Central memory CD8-positive, alpha-beta T cell (primary cell): ENCODE data around the gene PLG.
"Not testable (repeated sequence)": the region's sequence is repeated elsewhere in the genome, so short reads cannot be mapped to it uniquely, and the experiment has no call there.

Source experiments
- ATAC-seq: fragments of 150-1000 bp; cut with Tn5 transposase; replicated peaks from 2 replicates; pipeline ENCODE4 v1.10.0; 2022; ENCODE audit warnings: mild to moderate bottlenecking, moderate FRiP score, moderate number of reproducible peaks; ENCODE audit not compliant: poor library complexity, severe bottlenecking; ENCODE audit errors: extremely low read depth
- DNase-seq, 2 donors: peaks; one replicate each; pipeline ENCODE4 v3.0.0; 2021; ENCODE audit warnings: low spot score in 2 of 2
- H3K27ac Mint-ChIP-seq: one replicate; pipeline ENCODE4 v1.8.0; 2022; ENCODE audit warnings: low read depth, mild to moderate bottlenecking, moderate library complexity, mixed read lengths
- H3K27me3 Mint-ChIP-seq: one replicate; pipeline ENCODE4 v1.8.0; 2022; ENCODE audit warnings: mixed read lengths
- H3K36me3 Mint-ChIP-seq: one replicate; pipeline ENCODE4 v1.8.0; 2022; ENCODE audit warnings: mild to moderate bottlenecking, moderate library complexity, mixed read lengths; ENCODE audit not compliant: insufficient read depth
- H3K4me1 Mint-ChIP-seq: one replicate; pipeline ENCODE4 v1.8.0; 2022; ENCODE audit warnings: mixed read lengths
- H3K4me3 Mint-ChIP-seq: one replicate; pipeline ENCODE4 v1.8.0; 2022; ENCODE audit warnings: mild to moderate bottlenecking, moderate library complexity, mixed read lengths
- H3K9me3 Mint-ChIP-seq: one replicate; pipeline ENCODE4 v1.8.0; 2022; ENCODE audit warnings: mixed read lengths

The PLG gene

DNA sequence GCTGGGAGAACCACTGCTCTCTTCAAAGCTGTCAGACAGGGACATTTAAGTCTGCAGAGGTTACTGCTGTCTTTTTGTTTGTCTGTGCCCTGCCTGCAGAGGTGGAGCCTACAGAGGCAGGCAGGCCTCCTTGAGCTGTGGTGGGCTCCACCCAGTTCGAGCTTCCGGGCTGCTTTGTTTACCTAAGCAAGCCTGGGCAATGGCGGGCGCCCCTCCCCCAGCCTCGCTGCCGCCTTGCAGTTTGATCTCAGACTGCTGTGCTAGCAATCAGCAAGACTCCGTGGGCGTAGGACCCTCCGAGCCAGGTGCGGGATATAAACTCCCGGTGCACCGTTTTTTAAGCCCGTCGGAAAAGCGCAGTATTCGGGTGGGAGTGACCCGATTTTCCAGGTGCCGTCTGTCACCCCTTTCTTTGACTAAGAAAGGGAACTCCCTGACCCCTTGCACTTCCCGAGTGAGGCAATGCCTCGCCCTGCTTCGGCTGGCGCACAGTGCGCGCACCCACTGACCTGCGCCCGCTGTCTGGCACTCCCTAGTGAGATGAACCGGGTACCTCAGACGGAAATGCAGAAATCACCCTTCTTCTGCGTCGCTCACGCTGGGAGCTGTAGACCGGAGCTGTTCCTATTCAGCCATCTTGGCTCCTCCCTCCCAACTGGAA, 16.8 kb upstream of the PLG start:
- not testable (repeated sequence) for H3K36me3 Mint-ChIP-seq, H3K4me1 Mint-ChIP-seq, H3K9me3 Mint-ChIP-seq

DNA sequence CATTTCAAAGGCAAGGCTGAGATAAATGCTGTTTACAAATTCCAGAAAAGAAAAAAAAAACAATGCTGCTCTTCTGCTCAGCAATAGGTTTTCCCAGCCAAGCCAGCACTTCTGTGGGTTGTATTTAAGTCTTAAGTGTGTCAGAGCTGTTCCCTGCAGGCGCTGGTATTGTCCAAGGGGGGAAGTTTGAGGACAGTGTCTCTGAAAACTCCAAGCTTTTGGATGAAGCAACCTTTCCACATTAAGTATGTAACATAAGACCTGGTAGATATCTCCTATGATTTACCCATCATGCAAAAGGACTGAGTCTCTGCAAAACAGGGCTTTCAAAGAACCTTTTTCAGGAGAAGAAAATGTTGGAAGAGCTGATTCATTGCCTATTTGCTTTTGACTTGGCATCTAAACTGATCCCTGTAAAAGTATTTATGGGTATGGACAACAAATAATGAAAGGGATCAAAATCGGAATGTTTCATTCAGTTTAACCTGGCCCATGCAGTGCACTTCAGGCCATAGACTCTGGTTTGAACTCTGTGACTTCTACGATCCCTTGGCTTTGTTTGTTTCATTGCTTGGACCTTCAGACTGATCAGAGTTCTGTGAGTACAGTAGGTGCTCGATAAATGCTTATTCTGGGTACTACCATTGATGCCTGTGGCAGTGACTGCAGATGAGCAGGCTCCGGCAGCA, 16.1 kb upstream of the PLG start:
- Mint-ChIP-seq H3K27me3 (no peaks in the 10 kb centered on the region), H3K4me3 (no peak overlapping the region), H3K36me3 (no peaks in the 10 kb centered on the region), H3K9me3 (no peaks in the 10 kb centered on the region), H3K27ac (no peak overlapping the region), H3K4me1 (no peaks in the 10 kb centered on the region)
- DNase-seq: no peak
- ATAC-seq: no peak

More for the DNA sequence above, 16.8 kb upstream of the PLG start:
- ATAC-seq, H3K27ac Mint-ChIP-seq, DNase-seq, H3K27me3 Mint-ChIP-seq, H3K4me3 Mint-ChIP-seq: not testable (repeated sequence)

DNA sequence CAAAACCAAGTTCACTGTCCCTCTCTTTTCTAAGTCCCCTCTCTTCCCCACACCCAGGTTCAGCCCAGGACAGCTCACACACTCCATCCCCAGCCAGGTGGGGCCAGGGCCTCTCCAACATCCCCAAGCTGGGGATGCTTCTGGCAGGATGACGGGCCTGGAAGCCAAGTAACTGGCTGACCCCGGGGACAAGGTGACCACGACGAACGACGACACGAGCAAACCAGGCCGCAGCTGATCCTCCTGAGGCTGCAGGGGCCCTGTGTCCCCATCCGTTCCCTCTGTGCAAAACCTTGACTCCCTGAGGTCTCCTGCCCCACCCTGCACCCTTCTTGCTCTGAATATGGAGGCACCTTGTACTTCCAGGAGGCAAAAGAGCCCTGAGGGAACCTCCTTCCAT, 11.6 kb upstream of the PLG start:
- Mint-ChIP-seq H3K27ac (no peak overlapping the region), H3K9me3 (no peaks in the 10 kb centered on the region), H3K4me3 (no peak overlapping the region), H3K36me3 (no peaks in the 10 kb centered on the region), H3K4me1 (no peaks in the 10 kb centered on the region), H3K27me3 (peaks cover 5% of the 10 kb centered on the region)
- ATAC-seq (no peak), DNase-seq (no peak)

DNA sequence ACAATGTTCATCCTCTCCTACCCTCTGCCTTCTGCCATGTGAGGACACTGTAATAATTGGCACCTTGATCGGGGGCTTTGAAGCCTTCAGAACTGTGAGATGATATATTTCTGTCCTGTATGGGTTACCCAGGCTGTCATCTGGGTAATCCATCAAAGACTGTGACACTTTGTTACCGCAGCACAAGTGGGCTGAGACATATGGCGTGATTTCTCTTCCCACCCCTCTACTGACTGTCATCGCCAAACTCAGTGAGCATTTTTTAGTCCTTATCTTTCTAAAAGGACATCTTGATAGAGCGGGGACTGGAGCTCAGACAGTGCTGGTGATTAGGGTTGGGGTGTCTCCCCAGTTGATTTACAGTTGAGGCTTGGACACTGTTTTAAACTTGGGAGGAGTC, 10.4 kb upstream of the PLG start:
- Mint-ChIP-seq H3K4me1 (no peaks in the 10 kb centered on the region), H3K27me3 (peaks cover 12% of the 10 kb centered on the region), H3K9me3 (no peaks in the 10 kb centered on the region), H3K27ac (no peak overlapping the region), H3K4me3 (no peak overlapping the region), H3K36me3 (no peaks in the 10 kb centered on the region)
- DNase-seq (no peak), ATAC-seq (no peak)

DNA sequence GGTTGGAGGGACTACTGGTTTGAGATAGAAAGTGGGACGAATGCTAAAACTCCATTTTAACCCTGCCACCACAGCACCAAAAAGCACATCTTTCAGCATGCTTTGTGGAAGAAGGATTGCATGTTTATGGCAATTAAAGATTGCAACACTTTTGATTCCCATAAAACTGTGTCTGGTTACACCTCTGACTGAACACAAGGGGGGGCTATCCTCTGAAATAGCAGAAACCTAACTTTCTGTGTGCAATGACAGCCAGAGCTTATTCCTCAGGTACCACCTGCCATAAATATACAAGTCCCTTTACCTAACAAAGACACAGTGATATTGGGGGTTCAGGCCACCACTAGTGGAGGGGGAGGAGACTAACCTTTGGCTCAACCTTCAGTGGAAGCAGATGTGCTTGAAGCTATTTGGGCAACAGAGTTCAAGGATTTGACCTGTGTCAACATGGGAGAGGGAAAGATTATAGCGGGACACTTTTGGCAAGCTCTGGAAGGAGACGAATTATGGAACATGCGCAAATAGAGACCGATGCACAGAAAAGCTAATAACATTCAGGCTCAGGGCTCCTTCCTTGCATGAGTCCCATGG, 9.6 kb upstream of the PLG start:
- Mint-ChIP-seq H3K27ac (no peak overlapping the region), H3K4me3 (no peak overlapping the region), H3K36me3 (no peaks in the 10 kb centered on the region), H3K9me3 (no peaks in the 10 kb centered on the region), H3K27me3 (peaks cover 12% of the 10 kb centered on the region), H3K4me1 (no peaks in the 10 kb centered on the region)
- ATAC-seq: no peak
- no peak for DNase-seq

DNA sequence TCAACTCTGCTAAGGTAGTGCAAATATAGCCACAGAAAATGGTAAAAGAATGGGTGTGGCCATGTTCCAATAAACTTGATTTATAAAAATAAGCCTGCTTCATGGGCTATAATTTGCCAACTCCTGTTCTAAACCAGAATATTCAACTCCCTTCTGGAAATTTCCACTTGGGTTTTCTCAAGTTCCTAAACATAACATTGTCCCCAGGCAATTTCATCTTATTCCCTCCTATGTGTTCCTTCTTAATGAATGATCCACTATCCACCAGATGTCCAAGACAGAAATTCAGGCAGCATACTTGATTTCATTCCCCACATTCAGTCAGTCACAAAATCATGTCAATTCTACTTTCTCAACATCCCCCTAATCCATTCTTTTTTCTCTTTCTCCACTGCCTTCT, 7.0 kb upstream of the PLG start:
- H3K27ac Mint-ChIP-seq, H3K4me3 Mint-ChIP-seq, DNase-seq, H3K9me3 Mint-ChIP-seq, H3K36me3 Mint-ChIP-seq, ATAC-seq, H3K4me1 Mint-ChIP-seq: not testable (repeated sequence)
- peaks cover 21% of the 10 kb centered on the region for H3K27me3 Mint-ChIP-seq

DNA sequence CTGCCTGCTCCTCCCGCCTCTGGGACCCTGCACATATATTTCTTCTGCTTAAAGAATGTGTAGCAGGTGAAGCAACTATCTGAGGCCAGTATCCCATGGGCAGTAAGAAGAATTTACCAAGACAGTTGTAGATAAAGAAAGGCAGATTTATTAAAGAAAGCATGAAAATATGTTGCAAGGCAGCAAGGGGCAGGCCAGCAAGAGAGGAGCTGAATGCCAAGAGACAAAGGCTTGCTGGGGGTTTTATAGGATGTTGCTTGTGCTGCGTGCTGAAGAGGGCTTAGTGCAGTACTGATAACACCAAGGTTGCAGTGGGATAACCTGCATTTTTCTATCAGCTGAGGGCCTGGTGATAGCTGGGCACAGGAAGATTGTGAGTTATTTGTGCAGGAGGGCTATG, 6.4 kb upstream of the PLG start:
- H3K27me3 Mint-ChIP-seq: peaks cover 21% of the 10 kb centered on the region
- not testable (repeated sequence) for H3K9me3 Mint-ChIP-seq, H3K4me3 Mint-ChIP-seq, H3K27ac Mint-ChIP-seq, DNase-seq, H3K36me3 Mint-ChIP-seq, ATAC-seq, H3K4me1 Mint-ChIP-seq

DNA sequence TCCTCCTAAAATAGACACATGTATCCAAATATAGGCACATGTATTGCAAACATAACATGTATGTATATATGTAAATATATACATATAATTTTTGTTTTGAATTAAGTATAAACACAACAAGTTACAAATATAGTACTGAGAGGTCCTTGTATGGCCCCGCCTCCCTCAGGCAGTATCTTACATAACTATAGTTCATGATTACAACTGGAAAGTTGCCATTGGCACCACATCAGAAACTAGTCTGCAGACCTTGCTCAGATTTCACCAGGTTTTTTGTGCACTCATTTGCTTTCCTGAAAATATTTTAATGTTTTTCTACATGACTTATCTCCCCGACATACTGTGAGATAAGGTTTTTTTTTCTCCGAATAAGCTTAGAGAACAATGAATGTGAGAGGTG, 5.2 kb upstream of the PLG start:
- not testable (repeated sequence) for ATAC-seq, H3K36me3 Mint-ChIP-seq, H3K4me3 Mint-ChIP-seq, H3K4me1 Mint-ChIP-seq, H3K9me3 Mint-ChIP-seq, H3K27ac Mint-ChIP-seq, DNase-seq
- H3K27me3 Mint-ChIP-seq: peaks cover 27% of the 10 kb centered on the region

DNA sequence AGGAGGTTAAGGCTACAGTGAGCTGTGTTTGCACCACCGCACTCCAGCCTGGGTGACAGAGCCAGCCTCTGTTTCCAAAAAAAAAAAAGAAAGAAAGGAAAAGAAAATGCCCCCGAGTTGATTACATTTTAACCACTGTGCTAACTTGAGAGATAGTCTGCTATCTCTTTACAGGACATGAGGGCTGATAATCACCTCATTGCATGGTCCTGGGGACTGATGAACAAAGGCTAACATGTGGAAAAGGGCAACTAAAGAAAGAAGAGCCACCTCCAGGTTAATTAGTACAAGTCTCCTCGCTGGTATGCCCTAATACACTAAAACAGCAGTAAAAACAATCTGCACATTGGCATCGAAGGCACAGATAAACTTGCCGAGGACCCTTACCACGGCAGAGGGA, 4.2 kb upstream of the PLG start:
- Mint-ChIP-seq H3K4me3 (no peak overlapping the region), H3K36me3 (no peaks in the 10 kb centered on the region), H3K27ac (no peak overlapping the region), H3K4me1 (no peaks in the 10 kb centered on the region), H3K9me3 (no peaks in the 10 kb centered on the region), H3K27me3 (peaks cover 37% of the 10 kb centered on the region)
- DNase-seq (no peak), ATAC-seq (no peak)

DNA sequence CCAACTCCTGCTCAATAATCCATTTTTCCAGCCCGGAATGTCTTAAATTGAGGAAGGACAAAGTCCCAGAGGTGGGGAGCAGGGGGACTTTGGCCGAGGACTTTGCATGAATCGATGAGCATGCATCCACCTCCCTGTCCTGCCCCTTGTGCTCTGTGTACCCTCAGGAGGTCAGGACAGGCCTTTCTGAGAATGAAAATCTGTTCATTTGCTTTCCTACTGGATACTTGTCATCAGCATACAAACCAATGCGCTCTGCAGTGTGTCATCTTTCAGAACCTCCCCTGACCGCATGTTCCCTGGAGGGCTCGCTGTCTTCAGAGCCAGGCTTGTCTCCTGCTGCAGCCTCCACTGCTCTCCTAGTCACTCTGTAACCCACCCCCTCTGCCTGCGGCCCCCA, 2.6 kb downstream of the PLG start:
- not testable (repeated sequence) for H3K27ac Mint-ChIP-seq, ATAC-seq, H3K9me3 Mint-ChIP-seq, H3K4me1 Mint-ChIP-seq, H3K4me3 Mint-ChIP-seq, H3K36me3 Mint-ChIP-seq, DNase-seq
- H3K27me3 Mint-ChIP-seq: peaks cover 57% of the 10 kb centered on the region

DNA sequence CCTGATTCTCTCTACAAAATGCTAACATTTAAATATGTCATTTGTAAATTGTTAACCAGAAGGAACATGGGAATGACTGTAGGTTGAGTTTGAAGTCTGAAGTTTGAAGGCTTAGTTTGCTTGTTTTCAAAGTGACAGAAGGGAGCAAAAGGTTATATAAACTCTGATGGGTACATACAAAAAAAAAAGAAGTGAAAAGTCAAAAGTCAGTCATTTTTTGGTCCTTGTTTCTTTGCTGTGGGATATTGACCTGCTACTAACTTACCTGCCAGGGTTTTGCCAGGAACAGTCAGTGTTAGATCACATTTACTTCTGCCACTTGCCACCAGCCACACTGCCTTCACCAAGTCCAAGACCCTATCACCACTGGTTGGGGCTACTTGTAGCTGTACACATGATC, 6.9 kb downstream of the PLG start:
- H3K4me3 Mint-ChIP-seq, H3K4me1 Mint-ChIP-seq, H3K36me3 Mint-ChIP-seq, H3K27ac Mint-ChIP-seq, ATAC-seq, H3K9me3 Mint-ChIP-seq, DNase-seq: not testable (repeated sequence)
- peaks cover 29% of the 10 kb centered on the region for H3K27me3 Mint-ChIP-seq

DNA sequence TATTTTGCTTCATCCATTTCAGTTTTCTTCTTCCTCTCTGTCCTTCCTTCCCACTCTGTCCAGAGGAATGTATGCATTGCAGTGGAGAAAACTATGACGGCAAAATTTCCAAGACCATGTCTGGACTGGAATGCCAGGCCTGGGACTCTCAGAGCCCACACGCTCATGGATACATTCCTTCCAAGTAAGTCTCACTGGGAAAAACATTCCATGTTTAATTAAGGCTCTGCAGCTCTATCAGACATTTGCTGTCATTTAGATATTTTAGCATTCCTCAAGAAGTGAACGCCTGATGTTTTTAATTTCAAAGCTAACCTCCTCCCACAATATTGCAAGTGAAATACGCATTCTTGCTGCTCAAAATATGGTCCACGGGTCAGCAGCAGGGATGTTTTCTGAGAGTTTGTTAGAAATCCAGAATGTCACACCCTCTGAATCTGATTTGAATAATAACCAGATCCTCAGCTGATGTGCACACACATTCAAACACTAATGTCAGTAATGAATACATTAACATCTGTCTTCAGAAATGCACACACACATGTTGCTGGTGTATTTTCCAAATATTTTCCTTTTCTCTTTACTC, 12.8 kb downstream of the PLG start:
- Mint-ChIP-seq H3K27me3 (peaks cover 17% of the 10 kb centered on the region), H3K4me1 (no peaks in the 10 kb centered on the region), H3K4me3 (no peak overlapping the region), H3K36me3 (no peaks in the 10 kb centered on the region), H3K9me3 (no peaks in the 10 kb centered on the region), H3K27ac (no peak overlapping the region)
- ATAC-seq (no peak), DNase-seq (no peak)

DNA sequence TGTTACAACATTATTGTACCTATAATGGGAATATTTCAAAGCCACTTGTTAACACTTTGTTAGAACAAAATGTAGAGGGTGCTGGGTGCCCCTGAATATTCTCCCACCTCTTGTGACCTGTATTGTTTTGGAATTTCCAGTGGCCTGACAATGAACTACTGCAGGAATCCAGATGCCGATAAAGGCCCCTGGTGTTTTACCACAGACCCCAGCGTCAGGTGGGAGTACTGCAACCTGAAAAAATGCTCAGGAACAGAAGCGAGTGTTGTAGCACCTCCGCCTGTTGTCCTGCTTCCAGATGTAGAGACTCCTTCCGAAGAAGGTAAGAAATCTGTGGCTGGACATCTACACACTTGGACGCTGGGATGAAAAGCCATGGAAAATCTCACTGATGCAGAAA, 28.9 kb downstream of the PLG start:
- H3K4me3 Mint-ChIP-seq: no peak overlapping the region
- no peak for DNase-seq
- H3K4me1 Mint-ChIP-seq: no peaks in the 10 kb centered on the region

More for the DNA sequence above, 28.9 kb downstream of the PLG start:
- H3K27me3 Mint-ChIP-seq: peaks cover 9% of the 10 kb centered on the region
- no peak for ATAC-seq
- H3K9me3 Mint-ChIP-seq: no peaks in the 10 kb centered on the region
- no peak overlapping the region for H3K27ac Mint-ChIP-seq
- no peaks in the 10 kb centered on the region for H3K36me3 Mint-ChIP-seq
